ENCODE results near the gene C17orf100.

Gene C17orf100

DNA sequence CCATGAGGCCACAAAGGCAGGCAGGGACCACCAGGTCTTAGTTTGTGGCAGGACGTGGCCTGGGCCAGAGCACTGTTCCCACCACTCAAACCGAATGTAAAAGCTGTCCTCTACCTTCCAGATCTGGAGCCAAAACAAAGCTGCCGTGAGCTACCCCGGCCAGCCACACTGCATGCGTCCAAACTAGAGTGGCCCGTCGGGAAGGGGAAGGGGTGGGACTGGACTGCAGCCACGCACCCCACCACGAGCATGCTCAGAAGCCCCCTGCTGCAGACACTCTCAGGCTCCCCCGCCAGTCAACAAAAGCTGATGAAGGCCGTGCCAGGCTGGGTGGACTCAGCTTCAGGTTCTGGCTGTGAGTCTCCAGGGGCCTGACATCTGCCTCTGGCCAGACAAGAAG is 46.4 kb downstream of the C17orf100 start:
- H3K27ac ChIP-seq (ENCODE audit: low read depth, low read length), result no peak overlapping the region
- H3K9ac ChIP-seq (ENCODE audit: low read length), result no peak overlapping the region
- H3K27me3 ChIP-seq (ENCODE audit: insufficient read depth, low read length, poor library complexity), result no peaks in the 10 kb centered on the region
- H4K5ac ChIP-seq (ENCODE audit: low read length), result no peak overlapping the region
- H3K4me1 ChIP-seq (ENCODE audit: control insufficient read depth, low read depth, low read length), result no peaks in the 10 kb centered on the region
- H3K4ac ChIP-seq (ENCODE audit: low read depth, low read length), result no peak overlapping the region
- no CpG with 5 or more reads among the region's 11 CpGs for WGBS (ENCODE audit: extremely low coverage, insufficient coverage, low lambda C conversion rate)
- H3K18ac ChIP-seq (ENCODE audit: low read length), result no peak overlapping the region
- H2AK5ac ChIP-seq (ENCODE audit: low read length), result no peak overlapping the region
- no peaks in the 10 kb centered on the region for H3K79me2 ChIP-seq (ENCODE audit: control insufficient read depth, insufficient read depth, low read length)
- no peak overlapping the region for H4K8ac ChIP-seq (ENCODE audit: low read depth, low read length)
- no peak overlapping the region for H3K23ac ChIP-seq (ENCODE audit: low read length)
- DNase-seq, result no peak
- no peak overlapping the region for H3K4me2 ChIP-seq (ENCODE audit: low read length)
- H2BK5ac ChIP-seq (ENCODE audit: low read length), result no peak overlapping the region
- no peak overlapping the region for H3K56ac ChIP-seq (ENCODE audit: low read length)
- no peaks in the 10 kb centered on the region for H3K79me1 ChIP-seq (ENCODE audit: low read length)
- H3K4me3 ChIP-seq (ENCODE audit: low read length), result no peak overlapping the region
- H2BK120ac ChIP-seq (ENCODE audit: low read depth, low read length), result no peak overlapping the region
- H2BK15ac ChIP-seq (replicated peaks; ENCODE audit: low read depth), result no peak overlapping the region
- H3K36me3 ChIP-seq (ENCODE audit: control insufficient read depth, insufficient read depth, low read length), result no peaks in the 10 kb centered on the region

DNA sequence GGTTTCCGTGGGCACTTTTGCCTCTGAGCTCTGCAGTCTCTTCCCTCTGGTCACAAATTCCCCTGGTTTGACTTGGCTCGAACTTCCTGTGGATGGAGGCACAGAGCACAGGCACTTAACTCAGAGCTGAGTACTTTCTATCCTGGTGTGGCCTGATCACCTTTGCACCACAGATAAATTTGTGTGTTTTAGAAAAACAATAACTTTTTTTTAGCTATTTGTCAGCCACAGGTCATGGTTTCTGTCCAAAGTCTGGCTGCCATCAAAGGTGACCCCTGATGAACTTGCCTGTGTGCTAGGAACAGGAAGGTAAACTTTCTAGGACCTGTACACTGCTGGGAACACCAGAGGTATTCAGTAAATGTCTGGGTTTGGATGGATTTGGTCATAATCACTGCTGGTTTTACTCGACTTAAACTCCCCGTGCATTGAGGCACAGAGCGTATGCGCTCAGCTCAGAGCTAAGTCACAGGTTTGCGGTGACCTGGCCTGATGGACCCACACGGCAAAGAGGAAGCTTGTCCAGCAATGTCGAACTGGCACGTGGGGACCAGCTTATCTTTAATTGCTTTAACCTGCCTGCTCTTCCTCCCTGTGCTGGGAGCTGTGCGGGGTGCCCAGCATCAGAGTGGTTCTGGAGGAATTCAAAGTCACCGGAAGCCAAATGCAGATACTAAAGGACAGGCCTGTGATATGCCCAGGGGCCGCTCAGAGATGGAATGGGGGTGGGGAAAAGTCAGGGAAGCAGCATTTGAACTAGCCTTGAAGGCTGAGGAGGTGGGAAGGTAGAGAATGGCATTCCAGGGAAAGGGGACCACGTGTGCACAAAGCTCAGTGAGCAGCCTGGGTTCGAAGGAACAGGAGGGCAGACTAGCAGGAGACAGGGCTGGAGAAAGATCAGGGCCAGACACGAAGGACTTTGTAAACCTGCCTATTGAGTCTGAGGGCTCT is 48.7 kb downstream of the C17orf100 start:
- no peak overlapping the region for H2AK5ac ChIP-seq (ENCODE audit: low read length)
- H4K5ac ChIP-seq (ENCODE audit: low read length), result no peak overlapping the region
- no peak overlapping the region for H3K18ac ChIP-seq (ENCODE audit: low read length)
- WGBS (ENCODE audit: extremely low coverage, insufficient coverage, low lambda C conversion rate), result no CpG with 5 or more reads among the region's 16 CpGs
- no peaks in the 10 kb centered on the region for H3K27me3 ChIP-seq (ENCODE audit: insufficient read depth, low read length, poor library complexity)
- peak; percentile 73 for DNase-seq
- no peak overlapping the region for H3K4me2 ChIP-seq (ENCODE audit: low read length)
- H2BK120ac ChIP-seq (ENCODE audit: low read depth, low read length), result no peak overlapping the region
- H3K9ac ChIP-seq (ENCODE audit: low read length), result no peak overlapping the region
- H2BK5ac ChIP-seq (ENCODE audit: low read length), result no peak overlapping the region
- no peak overlapping the region for H3K27ac ChIP-seq (ENCODE audit: low read depth, low read length)
- H3K4ac ChIP-seq (ENCODE audit: low read depth, low read length), result no peak overlapping the region
- H3K23ac ChIP-seq (ENCODE audit: low read length), result no peak overlapping the region
- no peaks in the 10 kb centered on the region for H3K36me3 ChIP-seq (ENCODE audit: control insufficient read depth, insufficient read depth, low read length)
- H4K8ac ChIP-seq (ENCODE audit: low read depth, low read length), result no peak overlapping the region
- no peak overlapping the region for H2BK15ac ChIP-seq (replicated peaks; ENCODE audit: low read depth)
- H3K79me1 ChIP-seq (ENCODE audit: low read length), result no peaks in the 10 kb centered on the region
- no peaks in the 10 kb centered on the region for H3K4me1 ChIP-seq (ENCODE audit: control insufficient read depth, low read depth, low read length)
- no peak overlapping the region for H3K56ac ChIP-seq (ENCODE audit: low read length)
- no peak overlapping the region for H3K4me3 ChIP-seq (ENCODE audit: low read length)
- no peaks in the 10 kb centered on the region for H3K79me2 ChIP-seq (ENCODE audit: control insufficient read depth, insufficient read depth, low read length)

DNA sequence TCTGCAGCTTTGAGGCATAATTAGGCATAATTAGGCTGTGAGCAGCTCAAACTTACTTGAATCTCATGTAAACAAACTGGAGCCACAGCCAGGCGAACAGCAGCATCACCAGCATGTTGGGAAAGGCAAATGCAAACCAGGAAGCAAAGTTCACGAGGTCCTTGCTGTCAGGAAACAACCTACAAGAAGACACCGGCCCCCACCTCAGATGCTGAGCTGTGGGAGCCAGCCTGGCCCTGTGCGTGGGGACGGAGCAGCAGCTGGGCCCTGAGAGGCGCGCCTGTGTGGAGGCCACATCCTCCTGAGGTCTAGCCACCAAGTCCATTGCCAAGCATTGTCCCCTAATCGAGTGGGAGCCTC is 49.4 kb downstream of the C17orf100 start:
- Histone ChIP-seq H3K23ac (ENCODE audit: low read length) (no peak overlapping the region), H3K27me3 (ENCODE audit: insufficient read depth, low read length, poor library complexity) (no peaks in the 10 kb centered on the region), H3K4me2 (ENCODE audit: low read length) (no peak overlapping the region), H3K79me2 (ENCODE audit: control insufficient read depth, insufficient read depth, low read length) (no peaks in the 10 kb centered on the region), H4K8ac (ENCODE audit: low read depth, low read length) (no peak overlapping the region), H2BK15ac (replicated peaks; ENCODE audit: low read depth) (no peak overlapping the region), H2BK5ac (ENCODE audit: low read length) (no peak overlapping the region), H3K56ac (ENCODE audit: low read length) (no peak overlapping the region), H4K5ac (ENCODE audit: low read length) (no peak overlapping the region), H3K4me3 (ENCODE audit: low read length) (no peak overlapping the region), H3K36me3 (ENCODE audit: control insufficient read depth, insufficient read depth, low read length) (no peaks in the 10 kb centered on the region), H3K18ac (ENCODE audit: low read length) (no peak overlapping the region), H3K27ac (ENCODE audit: low read depth, low read length) (no peak overlapping the region), H2AK5ac (ENCODE audit: low read length) (no peak overlapping the region), H3K4me1 (ENCODE audit: control insufficient read depth, low read depth, low read length) (no peaks in the 10 kb centered on the region), H3K79me1 (ENCODE audit: low read length) (no peaks in the 10 kb centered on the region), H3K9ac (ENCODE audit: low read length) (no peak overlapping the region), H2BK120ac (ENCODE audit: low read depth, low read length) (no peak overlapping the region), H3K4ac (ENCODE audit: low read depth, low read length) (no peak overlapping the region)
- no peak for DNase-seq
- no CpG with 5 or more reads among the region's 8 CpGs for WGBS (ENCODE audit: extremely low coverage, insufficient coverage, low lambda C conversion rate)

DNA sequence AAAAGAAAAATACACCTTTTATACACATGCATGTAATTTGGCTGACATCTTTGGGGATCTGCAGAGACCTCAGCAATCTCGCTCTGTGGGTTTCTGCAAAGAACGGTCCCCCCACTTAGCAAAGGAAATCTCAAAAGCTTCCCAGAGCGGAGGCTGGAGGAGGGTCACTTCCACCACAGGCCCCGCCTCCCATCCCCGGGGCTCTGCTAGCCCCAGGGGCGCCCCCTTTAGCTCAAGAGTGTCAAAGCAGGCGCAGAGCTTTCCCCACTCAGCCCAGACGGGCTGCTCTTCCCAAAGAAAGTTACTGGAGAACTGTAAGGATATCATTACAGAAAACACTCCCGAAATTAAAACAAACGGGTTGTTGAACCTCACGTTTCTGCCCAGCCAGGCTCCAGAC is 50.2 kb downstream of the C17orf100 start:
- H3K79me2 ChIP-seq (ENCODE audit: control insufficient read depth, insufficient read depth, low read length), result no peaks in the 10 kb centered on the region
- no peak overlapping the region for H3K56ac ChIP-seq (ENCODE audit: low read length)
- H3K27me3 ChIP-seq (ENCODE audit: insufficient read depth, low read length, poor library complexity), result no peaks in the 10 kb centered on the region
- no CpG with 5 or more reads among the region's 11 CpGs for WGBS (ENCODE audit: extremely low coverage, insufficient coverage, low lambda C conversion rate)
- no peak overlapping the region for H2BK15ac ChIP-seq (replicated peaks; ENCODE audit: low read depth)
- H3K18ac ChIP-seq (ENCODE audit: low read length), result no peak overlapping the region
- no peaks in the 10 kb centered on the region for H3K79me1 ChIP-seq (ENCODE audit: low read length)
- H3K9ac ChIP-seq (ENCODE audit: low read length), result no peak overlapping the region
- H3K4me2 ChIP-seq (ENCODE audit: low read length), result no peak overlapping the region
- no peak overlapping the region for H2AK5ac ChIP-seq (ENCODE audit: low read length)
- no peak overlapping the region for H4K5ac ChIP-seq (ENCODE audit: low read length)
- no peak overlapping the region for H2BK120ac ChIP-seq (ENCODE audit: low read depth, low read length)
- H3K36me3 ChIP-seq (ENCODE audit: control insufficient read depth, insufficient read depth, low read length), result no peaks in the 10 kb centered on the region
- H3K4me3 ChIP-seq (ENCODE audit: low read length), result no peak overlapping the region
- no peak overlapping the region for H4K8ac ChIP-seq (ENCODE audit: low read depth, low read length)
- no peak overlapping the region for H3K23ac ChIP-seq (ENCODE audit: low read length)
- peak; percentile 75 for DNase-seq
- no peak overlapping the region for H3K4ac ChIP-seq (ENCODE audit: low read depth, low read length)
- H3K4me1 ChIP-seq (ENCODE audit: control insufficient read depth, low read depth, low read length), result no peaks in the 10 kb centered on the region
- no peak overlapping the region for H2BK5ac ChIP-seq (ENCODE audit: low read length)
- H3K27ac ChIP-seq (ENCODE audit: low read depth, low read length), result no peak overlapping the region

DNA sequence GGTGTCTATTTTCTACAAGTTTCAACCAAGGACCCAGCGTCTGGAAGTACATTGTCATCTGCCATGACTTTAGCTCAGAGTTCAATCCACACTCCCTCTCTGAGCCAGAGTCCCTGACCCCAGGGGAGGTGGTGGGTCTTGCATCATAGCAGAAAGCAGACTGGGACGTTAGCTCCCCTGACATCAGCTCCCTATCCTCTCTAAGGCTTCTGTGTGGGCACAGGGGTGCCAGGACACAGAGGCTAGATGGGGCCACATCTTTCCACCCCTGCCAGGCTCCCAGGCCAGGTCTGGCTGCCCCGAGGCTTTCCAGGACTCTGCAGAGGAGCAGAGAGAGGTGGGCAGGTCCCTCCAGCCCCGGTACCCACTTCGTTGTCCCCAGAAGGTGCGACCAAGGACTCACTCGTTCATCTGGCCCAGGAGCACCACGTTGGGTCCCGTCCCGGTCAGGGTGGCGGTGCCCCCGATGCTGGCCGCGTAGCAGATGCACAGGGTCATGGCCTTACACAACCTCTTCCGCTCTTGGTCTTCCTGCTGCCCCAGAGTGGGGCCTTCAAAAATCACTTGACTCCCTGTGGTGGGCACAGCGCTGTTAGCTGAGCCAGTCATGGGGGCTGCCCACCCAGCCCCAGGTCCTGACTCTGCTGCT is 51.1 kb downstream of the C17orf100 start:
- Histone ChIP-seq H4K5ac (ENCODE audit: low read length) (no peak overlapping the region), H2BK5ac (ENCODE audit: low read length) (no peak overlapping the region), H3K18ac (ENCODE audit: low read length) (no peak overlapping the region), H3K79me1 (ENCODE audit: low read length) (no peaks in the 10 kb centered on the region), H3K79me2 (ENCODE audit: control insufficient read depth, insufficient read depth, low read length) (no peaks in the 10 kb centered on the region), H3K4me2 (ENCODE audit: low read length) (no peak overlapping the region), H3K27me3 (ENCODE audit: insufficient read depth, low read length, poor library complexity) (no peaks in the 10 kb centered on the region), H3K36me3 (ENCODE audit: control insufficient read depth, insufficient read depth, low read length) (no peaks in the 10 kb centered on the region), H3K4me3 (ENCODE audit: low read length) (no peak overlapping the region), H3K4me1 (ENCODE audit: control insufficient read depth, low read depth, low read length) (no peaks in the 10 kb centered on the region), H4K8ac (ENCODE audit: low read depth, low read length) (no peak overlapping the region), H2BK120ac (ENCODE audit: low read depth, low read length) (no peak overlapping the region), H3K27ac (ENCODE audit: low read depth, low read length) (no peak overlapping the region), H2AK5ac (ENCODE audit: low read length) (no peak overlapping the region), H3K9ac (ENCODE audit: low read length) (no peak overlapping the region), H3K4ac (ENCODE audit: low read depth, low read length) (no peak overlapping the region), H3K56ac (ENCODE audit: low read length) (no peak overlapping the region), H2BK15ac (replicated peaks; ENCODE audit: low read depth) (no peak overlapping the region), H3K23ac (ENCODE audit: low read length) (no peak overlapping the region)
- WGBS (ENCODE audit: extremely low coverage, insufficient coverage, low lambda C conversion rate), result no CpG with 5 or more reads among the region's 16 CpGs
- DNase-seq, result no peak

Data from mesendoderm (in vitro differentiated cells).